KMS-11 (cell line): ENCODE data around the gene BCL7A.

Experiments used
- H2AFZ ChIP-seq: fragments of 200-600 bp; sonication (generic); 2 replicates; pipeline ENCODE4 v1.6.1; 2016; ENCODE audit warnings: antibody characterized with exemption, mixed run types, low read depth
- H3K27ac ChIP-seq: fragments of 200-600 bp; sonication (generic); 2 replicates; pipeline ENCODE4 v1.6.1; 2016; ENCODE audit warnings: mild to moderate bottlenecking, mixed run types
- H3K27me3 ChIP-seq: fragments of 200-600 bp; sonication (generic); 2 replicates; pipeline ENCODE4 v1.6.1; 2017; ENCODE audit warnings: mild to moderate bottlenecking, low read depth, mixed run types, moderate library complexity; ENCODE audit not compliant: insufficient read depth
- H3K36me3 ChIP-seq: fragments of 200-600 bp; sonication (generic); 2 replicates; pipeline ENCODE4 v1.6.1; 2017; ENCODE audit warnings: mild to moderate bottlenecking, mixed run types; ENCODE audit not compliant: insufficient read depth
- H3K4me1 ChIP-seq: fragments of 200-600 bp; sonication (generic); 2 replicates; pipeline ENCODE4 v1.6.1; 2016; ENCODE audit warnings: mild to moderate bottlenecking, low read depth, mixed run types; ENCODE audit not compliant: poor library complexity, severe bottlenecking
- H3K4me2 ChIP-seq: fragments of 200-600 bp; sonication (generic); 2 replicates; pipeline ENCODE4 v1.7.0; 2016; ENCODE audit warnings: mild to moderate bottlenecking, mixed run types
- H3K4me3 ChIP-seq: fragments of 200-600 bp; sonication (generic); IDR thresholded peaks from 2 replicates; pipeline ENCODE4 v1.6.1; 2017; ENCODE audit warnings: low read depth, low read length, mixed read lengths; ENCODE audit not compliant: insufficient read depth
- H3K79me2 ChIP-seq: fragments of 200-600 bp; sonication (generic); 2 replicates; pipeline ENCODE4 v1.6.1; 2016; ENCODE audit warnings: low read depth, mixed run types; ENCODE audit not compliant: insufficient read depth
- H3K9ac ChIP-seq: fragments of 200-600 bp; sonication (generic); 2 replicates; pipeline ENCODE4 v1.6.1; 2016; ENCODE audit warnings: mild to moderate bottlenecking, mixed run types
- H4K20me1 ChIP-seq: fragments of 200-600 bp; sonication (generic); 2 replicates; pipeline ENCODE4 v1.6.1; 2016; ENCODE audit warnings: mild to moderate bottlenecking, mixed run types; ENCODE audit not compliant: insufficient read depth
- CTCF ChIP-seq: fragments of 200-600 bp; sonication (generic); conservative IDR thresholded peaks from 2 replicates; pipeline ENCODE4 v1.6.1; 2017; ENCODE audit warnings: low read depth, mild to moderate bottlenecking, antibody characterized with exemption, low read length, moderate library complexity, mixed read lengths

The BCL7A gene

GRCh38 chr12:122106843-122107242 lies 85.2 kb downstream of the BCL7A start:
- H3K4me2 ChIP-seq = no peak overlapping the region
- no peaks in the 10 kb centered on the region; the same call in 1 of the 2 replicates for H3K79me2 ChIP-seq
- H3K4me1 ChIP-seq = no peaks in the 10 kb centered on the region

GRCh38 chr12:122107261-122107660 lies 85.6 kb downstream of the BCL7A start:
- Histone ChIP-seq H3K4me3 (no peak overlapping the region), H3K79me2 (no peaks in the 10 kb centered on the region; the same call in 1 of the 2 replicates), H3K27me3 (no peaks in the 10 kb centered on the region), H3K4me1 (no peaks in the 10 kb centered on the region), H3K27ac (no peak overlapping the region), H3K36me3 (no peaks in the 10 kb centered on the region), H3K9ac (no peak overlapping the region), H2AFZ (no peak overlapping the region), H4K20me1 (no peaks in the 10 kb centered on the region), H3K4me2 (no peak overlapping the region)
- TF ChIP-seq CTCF = no peak

More at GRCh38 chr12:122106843-122107242, 85.2 kb downstream of the BCL7A start:
- no peak overlapping the region for H3K4me3 ChIP-seq
- H2AFZ ChIP-seq = no peak overlapping the region
- no peaks in the 10 kb centered on the region for H3K36me3 ChIP-seq
- H3K9ac ChIP-seq = no peak overlapping the region
- H4K20me1 ChIP-seq = no peaks in the 10 kb centered on the region
- no peak for TF ChIP-seq CTCF
- H3K27me3 ChIP-seq = no peaks in the 10 kb centered on the region
- H3K27ac ChIP-seq = no peak overlapping the region

GRCh38 chr12:122111089-122111641 lies 89.5 kb downstream of the BCL7A start:
- H3K9ac ChIP-seq = no peak overlapping the region

More at GRCh38 chr12:122111089-122111641, 89.5 kb downstream of the BCL7A start:
- Histone ChIP-seq H3K4me2 (no peak overlapping the region), H3K27me3 (no peaks in the 10 kb centered on the region), H4K20me1 (no peaks in the 10 kb centered on the region), H3K4me1 (no peaks in the 10 kb centered on the region), H3K36me3 (no peaks in the 10 kb centered on the region), H3K4me3 (no peak overlapping the region), H3K79me2 (no peaks in the 10 kb centered on the region; the same call in 1 of the 2 replicates), H3K27ac (no peak overlapping the region), H2AFZ (no peak overlapping the region)
- TF ChIP-seq CTCF = no peak
